ENCODE data around the gene CRHR2. TPM values are rescaled to one million over a fixed set of nuclear protein-coding genes. Genes with fewer than 3 reads are reported as not detected.

Gene CRHR2
- total RNA-seq, 2 donors from 2014 or later, result 0.17 TPM; not detected in 1

DNA sequence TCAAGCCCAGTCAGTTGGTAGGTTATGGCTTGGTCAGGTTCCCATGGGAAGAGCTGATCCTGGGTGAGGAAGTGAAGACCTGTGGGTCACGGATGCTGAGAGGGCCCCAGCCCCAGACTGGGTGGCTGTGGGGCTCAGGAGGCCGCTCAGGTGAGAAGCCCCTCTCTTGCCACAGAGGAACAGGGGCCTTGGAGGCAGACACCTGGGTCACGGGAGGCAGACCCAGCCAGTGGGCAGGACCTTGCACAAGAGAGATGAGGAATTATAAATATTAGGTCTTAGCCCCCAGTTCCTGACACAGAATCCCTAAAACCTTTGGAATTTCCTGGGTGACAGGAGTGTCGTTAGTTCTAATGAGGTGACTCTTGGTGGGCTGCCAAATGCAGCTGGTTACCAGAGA lies 10.6 kb upstream of the CRHR2 start:
- H3K36me3 ChIP-seq, result no peaks in the 10 kb centered on the region
- intact Hi-C loops (cut with DNase I), result no loop called here
- no peaks in the 10 kb centered on the region for H3K4me1 ChIP-seq (replicated peaks)
- no peak for DNase-seq (ENCODE audit: low spot score)
- H3K27ac ChIP-seq, result no peak overlapping the region
- WGBS, result 85% methylated on average over 4 of the region's 4 CpGs
- no peaks in the 10 kb centered on the region for H3K9me3 ChIP-seq
- TF ChIP-seq, protein P1, sequence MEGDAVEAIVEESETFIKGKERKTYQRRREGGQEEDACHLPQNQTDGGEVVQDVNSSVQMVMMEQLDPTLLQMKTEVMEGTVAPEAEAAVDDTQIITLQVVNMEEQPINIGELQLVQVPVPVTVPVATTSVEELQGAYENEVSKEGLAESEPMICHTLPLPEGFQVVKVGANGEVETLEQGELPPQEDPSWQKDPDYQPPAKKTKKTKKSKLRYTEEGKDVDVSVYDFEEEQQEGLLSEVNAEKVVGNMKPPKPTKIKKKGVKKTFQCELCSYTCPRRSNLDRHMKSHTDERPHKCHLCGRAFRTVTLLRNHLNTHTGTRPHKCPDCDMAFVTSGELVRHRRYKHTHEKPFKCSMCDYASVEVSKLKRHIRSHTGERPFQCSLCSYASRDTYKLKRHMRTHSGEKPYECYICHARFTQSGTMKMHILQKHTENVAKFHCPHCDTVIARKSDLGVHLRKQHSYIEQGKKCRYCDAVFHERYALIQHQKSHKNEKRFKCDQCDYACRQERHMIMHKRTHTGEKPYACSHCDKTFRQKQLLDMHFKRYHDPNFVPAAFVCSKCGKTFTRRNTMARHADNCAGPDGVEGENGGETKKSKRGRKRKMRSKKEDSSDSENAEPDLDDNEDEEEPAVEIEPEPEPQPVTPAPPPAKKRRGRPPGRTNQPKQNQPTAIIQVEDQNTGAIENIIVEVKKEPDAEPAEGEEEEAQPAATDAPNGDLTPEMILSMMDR (IDR thresholded peaks at IDR 0.05), result no peak
- TF ChIP-seq POLR2A (IDR thresholded peaks at IDR 0.05), result no peak
- TF ChIP-seq POLR2AphosphoS5 (IDR thresholded peaks at IDR 0.05), result no peak
- H3K27me3 ChIP-seq (replicated peaks; ENCODE audit: insufficient read depth), result no peaks in the 10 kb centered on the region
- no peak overlapping the region for H3K4me3 ChIP-seq

DNA sequence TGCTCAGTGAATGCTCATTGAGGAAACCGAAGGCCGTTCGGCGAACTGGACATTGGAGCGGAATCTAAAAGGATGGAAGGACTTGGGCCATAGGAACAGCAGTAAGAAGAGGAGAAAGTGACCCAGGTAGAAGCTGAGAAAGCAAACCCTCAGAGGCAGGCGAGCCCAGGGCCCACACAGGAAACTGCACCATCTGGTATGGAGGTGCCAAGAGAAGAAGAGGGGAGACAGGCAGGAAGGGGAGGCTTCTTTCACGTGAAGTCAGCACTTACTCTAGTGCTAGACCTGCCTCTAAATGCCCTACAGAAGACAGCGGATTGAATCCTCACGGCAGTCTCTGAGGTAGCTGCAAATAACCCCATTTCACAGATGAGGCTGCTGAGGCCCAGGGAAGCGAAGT lies 10.2 kb upstream of the CRHR2 start:
- Histone ChIP-seq H3K36me3 (no peaks in the 10 kb centered on the region), H3K4me1 (replicated peaks) (no peaks in the 10 kb centered on the region), H3K9me3 (no peaks in the 10 kb centered on the region), H3K27me3 (replicated peaks; ENCODE audit: insufficient read depth) (no peaks in the 10 kb centered on the region), H3K27ac (no peak overlapping the region), H3K4me3 (no peak overlapping the region)
- WGBS, result 89% methylated on average over 10 of the region's 10 CpGs
- no peak for TF ChIP-seq POLR2A (IDR thresholded peaks at IDR 0.05)
- no peak for TF ChIP-seq POLR2AphosphoS5 (IDR thresholded peaks at IDR 0.05)
- TF ChIP-seq, protein P1 (IDR thresholded peaks at IDR 0.05), result no peak
- intact Hi-C loops (cut with DNase I), result no loop called here
- no peak for DNase-seq (ENCODE audit: low spot score)

DNA sequence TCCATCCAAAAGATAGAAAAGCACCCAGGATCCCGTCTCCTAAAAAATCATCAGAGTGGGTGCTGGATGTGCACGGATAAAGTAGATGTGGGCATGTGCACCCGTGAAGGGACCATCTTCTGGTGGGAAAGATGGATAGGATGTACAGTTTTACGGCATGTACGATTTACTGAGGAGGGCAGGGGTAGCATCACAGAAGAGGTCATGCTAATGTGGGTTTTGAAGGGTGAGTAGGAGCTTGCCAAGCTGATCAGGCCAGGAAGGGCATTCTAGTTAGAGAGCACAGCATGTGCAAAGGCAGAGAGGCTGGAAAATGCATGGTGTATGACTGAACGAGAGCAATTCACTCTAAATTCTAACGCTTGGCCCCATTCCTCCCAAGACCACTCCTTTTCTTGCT lies 7.8 kb upstream of the CRHR2 start:
- intact Hi-C loops (cut with DNase I), result no loop called here
- H3K36me3 ChIP-seq, result no peaks in the 10 kb centered on the region
- H3K4me3 ChIP-seq, result no peak overlapping the region
- no peak for TF ChIP-seq POLR2A (IDR thresholded peaks at IDR 0.05)
- TF ChIP-seq, protein P1 (IDR thresholded peaks at IDR 0.05), result no peak
- TF ChIP-seq POLR2AphosphoS5 (IDR thresholded peaks at IDR 0.05), result no peak
- 90% methylated on average over 7 of the region's 7 CpGs for WGBS
- H3K27me3 ChIP-seq (replicated peaks; ENCODE audit: insufficient read depth), result no peaks in the 10 kb centered on the region
- no peak for DNase-seq (ENCODE audit: low spot score)
- no peaks in the 10 kb centered on the region for H3K4me1 ChIP-seq (replicated peaks)
- no peak overlapping the region for H3K27ac ChIP-seq
- no peaks in the 10 kb centered on the region for H3K9me3 ChIP-seq

DNA sequence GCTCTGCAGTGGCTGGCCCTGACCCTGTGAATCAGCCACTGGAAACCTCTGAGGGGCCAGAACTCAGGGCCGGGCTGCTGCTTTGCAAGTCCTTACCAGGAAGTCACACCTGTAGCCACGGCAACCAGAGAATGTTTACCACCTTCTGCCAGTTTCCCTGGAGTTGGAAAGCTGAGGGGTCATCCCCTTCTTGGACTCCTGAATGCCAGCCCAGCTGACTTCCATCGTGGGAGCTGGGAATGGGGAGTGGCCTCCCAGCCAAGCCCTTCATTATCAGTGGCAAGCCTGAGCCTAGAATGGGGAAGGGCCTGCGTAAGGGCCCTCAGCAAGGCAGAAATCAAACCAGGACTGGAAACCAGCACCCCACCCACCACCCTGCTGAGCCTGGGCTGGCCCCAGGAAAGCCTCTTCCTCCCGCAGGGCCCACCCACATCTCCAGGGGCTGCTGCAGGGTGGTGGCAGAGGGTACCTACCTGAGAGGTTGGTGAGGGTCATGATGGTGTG lies 6.5 kb upstream of the CRHR2 start:
- H3K9me3 ChIP-seq, result no peaks in the 10 kb centered on the region
- H3K27me3 ChIP-seq (replicated peaks; ENCODE audit: insufficient read depth), result no peaks in the 10 kb centered on the region
- TF ChIP-seq POLR2AphosphoS5 (IDR thresholded peaks at IDR 0.05) (no peak), POLR2A (IDR thresholded peaks at IDR 0.05) (no peak)
- TF ChIP-seq, protein P1 (IDR thresholded peaks at IDR 0.05), result no peak
- no peaks in the 10 kb centered on the region for H3K36me3 ChIP-seq
- WGBS, result 42% methylated on average over 4 of the region's 5 CpGs
- H3K4me1 ChIP-seq (replicated peaks), result no peaks in the 10 kb centered on the region
- intact Hi-C loops (cut with DNase I), result no loop called here
- H3K4me3 ChIP-seq, result no peak overlapping the region
- no peak for DNase-seq (ENCODE audit: low spot score)
- H3K27ac ChIP-seq, result no peak overlapping the region

DNA sequence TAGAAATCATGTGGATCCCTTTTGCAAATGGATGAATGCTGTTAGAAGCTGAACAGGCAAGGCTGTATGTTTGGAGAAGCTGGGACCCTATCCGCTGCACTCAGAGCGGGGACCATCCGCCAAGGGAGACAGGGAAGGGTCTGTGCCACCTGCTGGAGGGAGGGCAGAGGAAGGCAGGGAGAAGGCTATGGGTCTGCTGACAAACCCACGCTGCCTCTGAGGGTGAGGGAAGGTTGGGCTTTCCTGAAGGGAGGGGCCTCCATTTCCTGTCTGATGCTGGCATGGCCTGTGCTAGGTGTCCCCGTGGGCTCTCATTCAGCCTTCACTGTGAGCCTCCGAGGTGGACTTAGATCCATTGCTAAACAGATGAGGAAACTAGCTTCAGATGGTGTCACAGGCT lies 5.3 kb upstream of the CRHR2 start:
- no peaks in the 10 kb centered on the region for H3K9me3 ChIP-seq
- H3K27ac ChIP-seq, result no peak overlapping the region
- no peak overlapping the region for H3K4me3 ChIP-seq
- WGBS, result 69% methylated on average over 6 of the region's 6 CpGs
- intact Hi-C loops (cut with DNase I), result no loop called here
- no peaks in the 10 kb centered on the region for H3K36me3 ChIP-seq
- H3K4me1 ChIP-seq (replicated peaks), result no peaks in the 10 kb centered on the region
- peaks cover 2% of the 10 kb centered on the region for H3K27me3 ChIP-seq (replicated peaks; ENCODE audit: insufficient read depth)
- TF ChIP-seq POLR2A (IDR thresholded peaks at IDR 0.05) (no peak), POLR2AphosphoS5 (IDR thresholded peaks at IDR 0.05) (no peak)
- TF ChIP-seq, protein P1 (IDR thresholded peaks at IDR 0.05), result no peak
- DNase-seq (ENCODE audit: low spot score), result no peak
